ENCODE data around the gene P2RX5.

P2RX5 gene

DNA sequence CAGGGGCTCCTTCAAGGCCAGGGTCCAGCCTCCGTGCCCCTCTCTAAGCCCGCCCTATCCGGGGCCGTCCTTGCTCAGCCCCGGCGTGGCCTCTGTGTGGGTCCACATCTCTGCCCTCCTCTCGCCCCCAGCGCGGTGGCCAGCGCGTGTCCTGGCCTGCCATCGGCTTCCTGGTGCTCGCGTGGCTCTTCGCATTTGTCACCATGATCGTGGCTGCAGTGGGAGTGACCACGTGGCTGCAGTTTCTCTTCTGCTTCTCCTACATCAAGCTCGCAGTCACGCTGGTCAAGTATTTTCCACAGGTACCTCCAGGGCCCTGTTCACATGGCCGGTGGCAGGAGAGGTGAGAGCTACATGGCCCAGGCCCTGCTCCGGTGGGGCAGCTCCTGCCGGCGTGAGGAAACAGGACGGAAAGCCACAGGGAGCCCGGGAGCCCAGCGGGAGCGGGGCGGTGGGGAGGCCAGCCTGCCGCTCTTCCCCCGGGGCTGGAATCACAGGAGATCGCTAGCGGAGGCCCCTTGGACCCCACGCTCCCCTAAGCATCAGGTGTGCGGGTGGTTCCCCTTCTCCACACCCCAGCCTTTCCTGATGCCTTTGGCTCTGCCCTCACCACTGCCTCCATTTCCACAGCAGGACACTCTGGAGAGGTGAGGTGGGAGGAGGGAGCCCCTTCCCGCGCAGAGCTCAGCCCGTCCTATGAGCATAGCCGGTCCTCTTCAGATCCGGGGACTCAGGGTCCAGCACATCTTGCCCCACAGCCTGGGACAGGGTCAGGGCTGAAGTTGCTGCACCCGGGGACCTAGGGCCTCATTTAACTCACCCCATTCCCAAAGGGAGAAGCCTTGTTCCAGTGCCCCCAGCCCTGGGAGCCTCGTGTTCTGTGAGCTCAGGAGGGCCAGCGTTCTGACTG lies 37.8 kb downstream of the P2RX5 start:
- no peaks in the 10 kb centered on the region for H3K36me3 ChIP-seq (ENCODE audit: low read length)
- no peaks in the 10 kb centered on the region for H3K9me3 ChIP-seq (ENCODE audit: insufficient read depth, low read length)
- no peak overlapping the region for H3K4me2 ChIP-seq (ENCODE audit: low read depth, low read length, poor library complexity, severe bottlenecking)
- no peak overlapping the region for H2AFZ ChIP-seq (ENCODE audit: low read depth, low read length, severe bottlenecking)
- H3F3A ChIP-seq (ENCODE audit: insufficient read depth), result no peaks in the 10 kb centered on the region
- no peaks in the 10 kb centered on the region for H3K79me2 ChIP-seq (ENCODE audit: insufficient read depth, low read length)
- H3K9ac ChIP-seq (ENCODE audit: low read length), result no peak overlapping the region
- no peak for TF ChIP-seq EZH2phosphoT487 (conservative IDR thresholded peaks at IDR 0.05; ENCODE audit: low read length)
- TF ChIP-seq, protein P1, sequence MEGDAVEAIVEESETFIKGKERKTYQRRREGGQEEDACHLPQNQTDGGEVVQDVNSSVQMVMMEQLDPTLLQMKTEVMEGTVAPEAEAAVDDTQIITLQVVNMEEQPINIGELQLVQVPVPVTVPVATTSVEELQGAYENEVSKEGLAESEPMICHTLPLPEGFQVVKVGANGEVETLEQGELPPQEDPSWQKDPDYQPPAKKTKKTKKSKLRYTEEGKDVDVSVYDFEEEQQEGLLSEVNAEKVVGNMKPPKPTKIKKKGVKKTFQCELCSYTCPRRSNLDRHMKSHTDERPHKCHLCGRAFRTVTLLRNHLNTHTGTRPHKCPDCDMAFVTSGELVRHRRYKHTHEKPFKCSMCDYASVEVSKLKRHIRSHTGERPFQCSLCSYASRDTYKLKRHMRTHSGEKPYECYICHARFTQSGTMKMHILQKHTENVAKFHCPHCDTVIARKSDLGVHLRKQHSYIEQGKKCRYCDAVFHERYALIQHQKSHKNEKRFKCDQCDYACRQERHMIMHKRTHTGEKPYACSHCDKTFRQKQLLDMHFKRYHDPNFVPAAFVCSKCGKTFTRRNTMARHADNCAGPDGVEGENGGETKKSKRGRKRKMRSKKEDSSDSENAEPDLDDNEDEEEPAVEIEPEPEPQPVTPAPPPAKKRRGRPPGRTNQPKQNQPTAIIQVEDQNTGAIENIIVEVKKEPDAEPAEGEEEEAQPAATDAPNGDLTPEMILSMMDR (IDR thresholded peaks at IDR 0.05; ENCODE audit: insufficient read depth, low read length, poor library complexity, severe bottlenecking), result no peak
- H4K20me1 ChIP-seq (ENCODE audit: low read depth, low read length), result no peaks in the 10 kb centered on the region
- H3K9me2 ChIP-seq (replicated peaks; ENCODE audit: insufficient read depth, low read length), result no peaks in the 10 kb centered on the region
- H3K27me3 ChIP-seq (ENCODE audit: low read length), result no peaks in the 10 kb centered on the region
- H3K4me3 ChIP-seq (ENCODE audit: insufficient read depth, low read length, poor library complexity, severe bottlenecking), result no peak overlapping the region
- H3K27ac ChIP-seq (ENCODE audit: low read depth, low read length), result no peak overlapping the region

DNA sequence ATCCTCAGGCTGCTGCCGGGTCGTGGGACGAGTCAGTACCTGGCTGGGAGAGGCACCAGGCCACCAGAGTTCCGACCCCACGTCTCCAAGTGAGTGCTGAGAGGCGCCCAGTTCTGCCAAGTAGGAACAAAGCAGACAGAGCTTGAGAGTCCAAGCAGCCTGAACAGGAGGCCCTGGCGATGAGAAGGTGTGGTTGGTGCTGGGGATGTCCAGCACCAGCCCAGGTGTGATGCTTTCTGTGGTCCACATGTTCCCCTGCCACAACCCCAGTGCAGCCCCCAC lies 38.4 kb downstream of the P2RX5 start:
- H3K79me2 ChIP-seq (ENCODE audit: insufficient read depth, low read length), result no peaks in the 10 kb centered on the region
- no peaks in the 10 kb centered on the region for H3K36me3 ChIP-seq (ENCODE audit: low read length)
- H2AFZ ChIP-seq (ENCODE audit: low read depth, low read length, severe bottlenecking), result no peak overlapping the region
- H3F3A ChIP-seq (ENCODE audit: insufficient read depth), result no peaks in the 10 kb centered on the region
- no peak for TF ChIP-seq EZH2phosphoT487 (conservative IDR thresholded peaks at IDR 0.05; ENCODE audit: low read length)
- no peak overlapping the region for H3K9ac ChIP-seq (ENCODE audit: low read length)
- no peaks in the 10 kb centered on the region for H3K9me2 ChIP-seq (replicated peaks; ENCODE audit: insufficient read depth, low read length)
- no peak overlapping the region for H3K27ac ChIP-seq (ENCODE audit: low read depth, low read length)
- H3K9me3 ChIP-seq (ENCODE audit: insufficient read depth, low read length), result no peaks in the 10 kb centered on the region
- no peak overlapping the region for H3K4me3 ChIP-seq (ENCODE audit: insufficient read depth, low read length, poor library complexity, severe bottlenecking)
- H3K4me2 ChIP-seq (ENCODE audit: low read depth, low read length, poor library complexity, severe bottlenecking), result no peak overlapping the region
- no peaks in the 10 kb centered on the region for H4K20me1 ChIP-seq (ENCODE audit: low read depth, low read length)
- H3K27me3 ChIP-seq (ENCODE audit: low read length), result no peaks in the 10 kb centered on the region

DNA sequence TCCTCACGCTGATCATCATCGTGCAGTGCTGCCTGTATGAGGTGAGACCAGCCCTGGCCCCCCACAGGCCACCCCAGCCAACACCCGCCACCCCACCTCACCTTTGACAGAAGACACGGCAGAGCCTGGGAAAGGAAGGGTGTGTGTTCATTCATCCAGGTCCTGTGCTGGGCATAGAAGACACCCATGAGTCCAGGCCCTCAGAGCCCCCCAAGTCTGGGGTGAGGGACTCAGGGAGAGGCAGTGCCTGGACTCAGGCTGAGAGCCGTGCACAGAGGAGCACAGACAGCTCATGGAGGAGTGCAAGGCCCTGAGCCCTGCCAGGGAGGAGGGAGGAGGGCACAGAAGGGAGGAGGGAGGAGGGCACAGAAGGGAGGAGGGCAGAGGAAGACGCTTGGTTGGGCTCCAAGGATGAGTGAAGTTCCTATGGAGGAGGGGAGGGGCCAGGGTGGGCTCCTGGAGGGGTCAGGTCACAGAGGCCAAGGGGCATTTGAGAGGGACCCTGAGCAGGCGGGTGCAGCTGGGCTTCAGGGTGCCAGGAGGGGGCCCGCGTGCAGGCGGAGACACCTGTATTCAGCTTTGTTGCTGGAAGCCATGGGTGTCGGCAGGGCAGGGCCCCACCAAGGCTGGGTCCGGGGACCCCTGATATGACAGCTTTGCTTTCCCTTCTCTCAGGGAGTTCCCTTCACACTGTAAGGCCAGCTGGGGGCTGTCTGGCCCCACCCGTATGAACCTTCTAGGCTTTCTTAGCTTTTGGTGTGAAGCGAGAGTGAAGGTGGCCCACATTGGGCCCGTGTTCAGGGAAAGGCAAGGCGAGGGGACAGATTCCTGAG lies 39.0 kb downstream of the P2RX5 start:
- Histone ChIP-seq H3K9me2 (replicated peaks; ENCODE audit: insufficient read depth, low read length) (no peaks in the 10 kb centered on the region), H3K27me3 (ENCODE audit: low read length) (no peaks in the 10 kb centered on the region), H3K4me2 (ENCODE audit: low read depth, low read length, poor library complexity, severe bottlenecking) (no peak overlapping the region), H4K20me1 (ENCODE audit: low read depth, low read length) (no peaks in the 10 kb centered on the region), H3K79me2 (ENCODE audit: insufficient read depth, low read length) (no peaks in the 10 kb centered on the region), H2AFZ (ENCODE audit: low read depth, low read length, severe bottlenecking) (no peak overlapping the region), H3K4me3 (ENCODE audit: insufficient read depth, low read length, poor library complexity, severe bottlenecking) (no peak overlapping the region), H3K9ac (ENCODE audit: low read length) (no peak overlapping the region), H3F3A (ENCODE audit: insufficient read depth) (no peaks in the 10 kb centered on the region), H3K27ac (ENCODE audit: low read depth, low read length) (no peak overlapping the region), H3K36me3 (ENCODE audit: low read length) (no peaks in the 10 kb centered on the region), H3K9me3 (ENCODE audit: insufficient read depth, low read length) (no peaks in the 10 kb centered on the region)
- TF ChIP-seq, protein P1 (IDR thresholded peaks at IDR 0.05; ENCODE audit: insufficient read depth, low read length, poor library complexity, severe bottlenecking), result no peak
- TF ChIP-seq EZH2phosphoT487 (conservative IDR thresholded peaks at IDR 0.05; ENCODE audit: low read length), result no peak
